Hematopoietic multipotent progenitor cell treated with erythropoietin and hydrocortisone succinate and interleukin-3 and kit ligand, for 15 days (in vitro differentiated cells): ENCODE data around the gene LLGL2.
A peak's percentile ranks its signal among the peaks of the same experiment; 100 is the strongest.

Experiments used
- DNase-seq: peaks from one replicate; pipeline ENCODE4 v3.0.0-alpha.2; 2015; ENCODE audit warnings: low spot score

Gene LLGL2

DNA sequence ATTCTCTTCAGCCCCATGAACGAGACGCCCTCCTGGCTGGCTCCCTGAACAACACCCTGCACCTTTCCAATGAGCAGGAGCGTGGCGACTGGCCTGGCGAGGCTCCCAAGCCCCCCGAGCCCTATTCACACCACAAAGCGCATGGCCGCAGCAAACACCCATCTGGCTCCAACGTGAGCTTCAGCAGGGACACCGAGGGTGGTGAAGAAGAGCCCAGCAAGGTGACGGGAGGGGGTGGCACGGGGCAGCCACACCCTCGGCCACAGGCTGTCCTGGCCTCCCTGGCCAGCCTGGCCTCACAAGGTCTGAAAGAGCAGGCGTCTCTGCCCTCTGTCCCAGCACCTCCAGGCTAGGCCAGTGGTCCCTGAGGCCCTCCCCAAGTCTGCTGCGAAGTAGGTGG is 33.8 kb upstream of the LLGL2 start:
- no peak for DNase-seq

DNA sequence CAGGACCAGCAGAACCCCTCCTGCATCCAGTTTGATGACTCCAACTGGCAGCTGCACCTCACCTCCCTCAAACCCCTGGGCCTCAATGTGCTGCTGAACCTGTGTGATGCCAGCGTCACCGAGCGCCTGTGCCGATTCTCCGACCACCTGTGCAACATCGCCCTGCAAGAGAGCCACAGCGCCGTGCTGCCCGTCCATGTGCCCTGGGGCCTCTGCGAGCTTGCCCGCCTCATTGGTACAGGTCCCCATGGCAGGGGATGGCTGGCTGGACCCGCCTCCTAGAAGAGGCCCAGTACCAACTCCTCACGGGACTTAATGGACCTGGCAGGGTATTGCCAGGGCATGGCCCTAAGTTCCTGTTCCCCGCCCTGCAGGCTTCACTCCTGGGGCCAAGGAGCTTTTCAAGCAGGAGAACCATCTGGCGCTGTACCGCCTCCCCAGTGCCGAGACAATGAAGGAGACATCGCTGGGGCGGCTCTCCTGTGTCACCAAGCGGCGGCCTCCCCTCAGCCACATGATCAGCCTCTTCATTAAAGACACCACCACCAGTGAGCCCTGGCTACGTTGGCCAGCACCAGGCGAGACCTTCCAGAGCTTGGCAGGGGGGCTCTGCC is 32.8 kb upstream of the LLGL2 start:
- DNase-seq: no peak

- DNase-seq: no peak
These were observed 31.9 kb upstream of the LLGL2 start for GRCh38 chr17:75493476-75494129.

- no peak for DNase-seq
These were observed 31.1 kb upstream of the LLGL2 start for GRCh38 chr17:75494326-75494877.

- DNase-seq: no peak
These were observed 29.5 kb upstream of the LLGL2 start for GRCh38 chr17:75496005-75496404.

GRCh38 chr17:75498039-75498725 is 27.3 kb upstream of the LLGL2 start:
- DNase-seq: no peak

DNA sequence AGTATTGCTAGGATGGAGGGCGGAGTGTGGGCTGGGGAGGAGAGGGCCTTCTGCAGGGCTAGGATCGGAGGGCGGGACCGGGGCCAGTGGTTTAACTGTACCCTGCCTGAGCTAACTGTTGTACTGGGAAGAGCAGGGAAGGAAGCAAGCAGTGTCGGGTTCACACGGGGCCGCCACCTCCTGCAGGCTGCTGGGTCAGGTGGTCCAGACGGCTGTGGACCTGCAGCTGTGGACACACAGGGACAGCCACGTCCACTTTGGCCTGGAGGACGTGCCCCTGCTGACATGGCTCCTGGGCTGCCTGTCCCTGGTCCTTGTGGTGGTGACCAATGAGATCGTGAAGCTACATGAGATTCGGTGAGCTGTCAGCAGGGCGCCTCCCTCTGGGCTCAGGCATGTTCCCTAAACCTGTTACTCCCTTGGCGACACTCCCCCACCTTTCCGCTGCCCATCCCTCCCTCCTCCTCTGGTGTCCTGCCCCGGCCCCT is 26.7 kb upstream of the LLGL2 start:
- no peak for DNase-seq

- no peak for DNase-seq
These were observed 26.0 kb upstream of the LLGL2 start for GRCh38 chr17:75499313-75500022.

- DNase-seq: no peak
These were observed 24.9 kb upstream of the LLGL2 start for GRCh38 chr17:75500419-75501216.

DNA sequence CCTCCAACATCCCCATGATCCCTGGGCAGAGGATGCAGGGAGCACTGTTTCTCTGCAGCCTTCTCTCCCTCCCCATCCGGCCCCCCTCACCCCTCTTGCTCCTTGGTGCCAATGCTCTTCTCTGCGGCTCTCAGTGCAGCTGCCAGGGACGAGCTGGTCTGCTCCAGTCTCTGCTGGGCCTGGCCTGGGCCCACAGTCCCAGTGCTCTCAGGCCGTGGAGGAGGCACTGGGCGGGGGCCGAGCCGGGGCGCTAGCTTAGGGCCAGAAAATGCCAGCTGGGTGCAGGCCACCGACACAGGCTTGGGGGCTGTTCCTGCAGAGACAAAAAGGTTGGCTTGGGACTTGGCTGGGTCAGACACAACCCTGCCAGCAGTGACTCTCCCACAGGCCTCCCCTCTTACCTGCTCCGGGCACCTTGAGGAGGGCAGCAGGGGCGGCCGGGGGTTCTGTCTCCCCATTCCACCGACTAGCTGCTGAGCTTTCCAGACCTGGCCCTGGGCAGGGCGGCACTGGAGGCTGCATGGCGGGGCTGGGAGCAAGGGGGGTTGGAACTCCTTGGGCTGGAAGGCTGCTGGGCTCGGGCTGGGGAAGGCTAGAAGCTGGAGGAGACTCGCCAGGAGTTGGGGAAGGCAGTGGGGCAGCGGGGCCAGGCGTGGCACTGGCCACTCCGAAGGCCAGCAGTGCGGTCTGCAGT is 24.0 kb upstream of the LLGL2 start:
- no peak for DNase-seq

DNA sequence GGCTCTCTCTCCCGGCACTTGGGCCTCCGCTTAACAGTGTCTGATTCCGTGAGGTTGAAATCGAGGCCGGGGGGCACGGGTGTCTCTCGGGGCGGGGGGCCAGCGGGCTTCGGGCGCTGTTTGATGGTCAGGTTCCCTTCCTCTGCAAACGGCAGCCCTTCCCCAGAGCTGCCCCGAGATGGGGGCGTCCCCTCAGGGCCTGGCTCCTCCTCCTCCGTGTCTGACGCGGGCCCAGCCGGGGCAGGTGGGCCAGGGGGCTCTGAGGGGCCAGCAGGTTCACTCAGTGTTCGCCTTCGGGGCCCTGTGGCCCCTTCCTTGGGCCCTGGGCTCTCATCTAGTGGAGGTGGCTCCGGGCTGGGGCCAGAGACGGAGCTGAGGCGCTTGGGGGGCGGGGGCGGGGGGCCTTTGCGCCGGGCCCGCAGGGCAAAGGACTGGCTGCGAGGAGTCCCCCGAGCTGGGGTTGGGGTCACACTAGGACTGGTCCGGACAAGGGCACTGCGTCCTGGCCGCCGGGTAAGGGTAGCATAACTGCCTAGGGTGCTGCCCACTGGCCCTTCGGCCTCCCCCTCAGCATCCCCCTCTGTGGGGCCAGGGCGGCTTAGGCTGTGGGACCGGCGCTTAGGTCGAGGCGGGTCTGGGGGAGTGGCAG is 23.3 kb upstream of the LLGL2 start:
- no peak for DNase-seq

GRCh38 chr17:75502721-75503329 is 22.7 kb upstream of the LLGL2 start:
- DNase-seq: no peak

GRCh38 chr17:75503337-75503950 is 22.1 kb upstream of the LLGL2 start:
- DNase-seq: no peak

- DNase-seq: no peak
These were observed 21.5 kb upstream of the LLGL2 start for GRCh38 chr17:75503976-75504346.

DNA sequence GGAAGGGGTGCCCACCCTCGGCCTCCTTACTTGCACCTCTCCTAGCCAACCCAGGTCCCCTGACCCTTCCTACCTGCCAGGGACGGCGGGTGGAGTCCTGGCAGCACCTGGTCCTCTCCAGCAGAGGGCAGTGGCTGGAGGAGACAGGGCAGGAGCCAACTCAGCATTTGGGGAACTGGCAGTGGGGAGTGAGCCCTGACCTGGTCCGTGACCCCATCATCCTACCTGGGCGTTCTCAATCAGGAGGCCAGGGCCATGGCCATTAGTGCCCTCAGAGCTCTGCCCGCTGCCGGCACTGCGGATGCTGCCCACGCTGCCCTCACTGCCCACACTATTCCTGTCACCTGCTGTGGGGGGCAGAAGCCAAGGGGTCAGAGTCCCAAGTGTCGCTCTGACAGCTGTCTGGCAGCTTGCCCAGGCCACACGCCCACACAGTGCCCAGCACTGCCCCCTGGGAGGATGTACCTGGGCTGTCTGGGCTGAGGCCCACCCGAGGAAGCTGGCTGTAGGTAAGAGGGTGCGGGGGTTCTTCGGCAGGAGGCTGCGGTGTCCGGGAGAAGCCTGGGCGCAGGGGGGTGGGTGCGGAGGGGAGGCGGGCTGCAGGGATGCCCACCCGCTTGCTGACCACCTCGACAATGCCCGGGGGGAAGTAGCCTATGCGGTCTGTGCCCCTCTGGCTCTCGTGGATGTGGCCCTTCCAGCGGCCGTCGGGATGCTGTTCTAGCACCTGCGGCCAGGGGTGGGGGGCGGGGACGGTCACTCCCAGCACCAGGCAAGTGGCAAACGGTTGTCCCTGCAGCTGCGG is 20.9 kb upstream of the LLGL2 start:
- DNase-seq: peak; percentile 23

DNA sequence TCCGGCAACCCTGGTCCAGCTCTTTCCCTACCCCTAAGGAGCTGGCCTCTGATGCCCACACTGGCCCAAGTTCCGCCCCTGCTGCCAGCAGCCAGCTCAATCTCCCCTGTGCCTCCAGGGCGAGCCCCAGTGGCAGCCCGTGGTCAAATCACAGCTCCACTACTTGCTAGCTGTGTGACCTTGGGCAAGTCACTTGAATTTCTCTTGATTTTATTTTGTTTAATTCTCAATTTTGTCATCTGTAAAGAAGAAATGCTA is 20.4 kb upstream of the LLGL2 start:
- DNase-seq: no peak

DNA sequence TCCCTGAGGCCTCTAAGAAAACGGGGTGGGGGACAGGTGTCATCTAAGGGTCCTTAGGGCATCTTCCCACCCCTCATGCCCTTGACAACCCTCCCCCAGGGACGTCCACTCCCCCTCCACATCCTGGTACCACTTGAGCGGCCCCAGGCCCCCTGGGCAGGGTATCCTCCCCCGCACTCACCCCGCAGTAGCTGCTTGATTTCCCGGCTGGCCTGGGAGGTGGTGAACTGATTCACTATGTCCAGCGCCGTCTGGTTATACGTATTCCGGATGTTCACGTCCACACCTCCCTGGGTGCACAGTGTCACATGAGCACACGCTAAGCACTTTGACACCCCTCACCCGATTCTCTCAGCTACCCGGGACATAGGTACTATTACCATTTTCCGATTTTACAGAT is 19.9 kb upstream of the LLGL2 start:
- DNase-seq: no peak

DNA sequence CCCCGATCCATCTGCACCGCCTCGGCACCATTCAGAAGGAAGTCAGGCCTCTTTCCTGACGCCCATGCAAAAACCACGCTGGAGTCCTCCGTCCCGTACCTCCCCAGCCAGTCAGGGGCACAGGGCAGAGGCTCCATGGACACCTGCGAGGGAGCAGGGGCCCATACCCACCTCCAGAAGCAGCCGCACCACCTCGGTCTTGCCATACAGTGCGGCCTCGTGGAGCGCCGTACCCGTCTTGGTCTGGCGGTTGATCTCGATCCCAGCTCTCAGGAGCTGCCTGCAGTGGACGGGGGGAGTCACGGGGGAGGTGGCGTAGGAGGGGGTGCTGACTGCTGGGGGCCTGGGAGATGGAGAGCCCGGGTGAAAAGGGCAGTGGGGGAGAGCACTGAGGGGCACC is 19.4 kb upstream of the LLGL2 start:
- DNase-seq: no peak

- DNase-seq: no peak
These were observed 18.6 kb upstream of the LLGL2 start for GRCh38 chr17:75506888-75507287.
